ENCODE results near the gene FBXO33.

The FBXO33 gene

DNA sequence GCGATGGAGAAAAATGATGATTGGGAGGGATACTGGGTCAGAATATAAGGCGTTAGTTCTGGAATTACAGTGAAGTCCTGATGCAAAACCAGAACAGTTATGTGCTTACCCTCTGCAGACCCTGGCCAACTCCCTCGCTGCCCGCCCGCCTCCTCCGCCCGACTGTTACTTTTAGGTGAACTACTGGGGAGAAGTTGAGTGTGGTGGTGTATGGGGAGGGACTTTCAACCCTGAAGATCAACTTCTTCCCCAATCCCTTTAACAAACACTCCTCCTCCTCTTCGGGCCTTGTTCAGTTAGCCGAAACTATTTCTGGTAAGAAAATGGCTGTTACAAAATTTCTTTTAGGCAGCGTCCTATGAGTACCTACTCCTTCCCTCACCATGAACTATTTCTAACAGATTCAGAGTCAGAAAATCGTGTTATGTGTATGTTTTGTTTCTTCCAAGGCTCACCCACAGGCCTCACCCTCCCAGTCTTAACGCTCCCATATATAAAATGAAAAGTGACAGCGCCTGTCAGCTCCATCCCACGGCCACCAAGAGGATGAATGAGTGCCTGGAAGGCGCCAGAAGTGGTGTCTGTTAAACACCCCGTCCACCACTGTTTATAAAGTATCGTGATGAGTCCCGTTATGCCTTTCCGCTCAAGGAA is 1.3 kb downstream of the FBXO33 start:
- H3K27ac ChIP-seq = peak overlapping the region; percentile 89
- TF ChIP-seq, protein P1, sequence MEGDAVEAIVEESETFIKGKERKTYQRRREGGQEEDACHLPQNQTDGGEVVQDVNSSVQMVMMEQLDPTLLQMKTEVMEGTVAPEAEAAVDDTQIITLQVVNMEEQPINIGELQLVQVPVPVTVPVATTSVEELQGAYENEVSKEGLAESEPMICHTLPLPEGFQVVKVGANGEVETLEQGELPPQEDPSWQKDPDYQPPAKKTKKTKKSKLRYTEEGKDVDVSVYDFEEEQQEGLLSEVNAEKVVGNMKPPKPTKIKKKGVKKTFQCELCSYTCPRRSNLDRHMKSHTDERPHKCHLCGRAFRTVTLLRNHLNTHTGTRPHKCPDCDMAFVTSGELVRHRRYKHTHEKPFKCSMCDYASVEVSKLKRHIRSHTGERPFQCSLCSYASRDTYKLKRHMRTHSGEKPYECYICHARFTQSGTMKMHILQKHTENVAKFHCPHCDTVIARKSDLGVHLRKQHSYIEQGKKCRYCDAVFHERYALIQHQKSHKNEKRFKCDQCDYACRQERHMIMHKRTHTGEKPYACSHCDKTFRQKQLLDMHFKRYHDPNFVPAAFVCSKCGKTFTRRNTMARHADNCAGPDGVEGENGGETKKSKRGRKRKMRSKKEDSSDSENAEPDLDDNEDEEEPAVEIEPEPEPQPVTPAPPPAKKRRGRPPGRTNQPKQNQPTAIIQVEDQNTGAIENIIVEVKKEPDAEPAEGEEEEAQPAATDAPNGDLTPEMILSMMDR (conservative IDR thresholded peaks at IDR 0.05) = no peak
- TF ChIP-seq ZFX (IDR thresholded peaks at IDR 0.05) = no peak

DNA sequence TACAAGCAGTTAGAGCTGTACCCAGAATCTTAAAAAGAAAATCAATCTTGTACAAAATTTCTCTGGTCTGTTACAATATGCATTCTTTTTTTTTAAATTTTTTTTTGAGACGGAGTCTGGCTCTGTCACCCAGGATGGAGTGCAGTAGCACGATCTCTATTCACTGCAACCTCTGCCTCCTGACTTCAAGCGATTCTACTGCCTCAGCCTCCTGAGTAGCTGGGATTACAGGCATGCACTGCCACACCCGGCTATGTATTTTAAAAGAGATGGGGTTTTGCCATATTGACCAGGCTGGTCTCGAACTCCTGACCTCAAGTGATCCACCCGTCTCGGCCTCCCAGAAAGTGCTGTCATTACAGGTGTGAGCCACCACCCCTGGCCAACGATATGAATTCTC is 4.1 kb downstream of the FBXO33 start:
- H3K27ac ChIP-seq = no peak overlapping the region
- TF ChIP-seq ZFX (IDR thresholded peaks at IDR 0.05) = no peak
- TF ChIP-seq, protein P1 (conservative IDR thresholded peaks at IDR 0.05) = no peak

DNA sequence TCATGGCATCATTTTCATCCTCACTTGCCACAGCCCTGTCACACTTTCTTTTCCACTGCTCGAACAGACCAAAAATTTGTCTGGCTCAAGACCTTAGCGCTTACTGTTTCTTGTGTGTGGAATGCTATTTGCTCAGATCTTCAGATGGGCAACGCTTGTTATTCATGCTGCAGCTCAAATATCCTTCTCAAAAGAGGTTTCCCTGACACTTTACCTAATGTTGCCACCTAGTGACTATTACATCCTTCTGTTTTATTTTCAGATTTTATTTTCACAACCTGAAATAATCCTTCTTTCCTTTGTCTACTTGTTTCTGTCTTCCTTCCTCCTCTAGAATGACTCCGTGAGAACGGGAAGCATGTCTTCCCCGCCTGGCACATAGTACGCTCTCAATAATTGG is 5.6 kb downstream of the FBXO33 start:
- no peak for TF ChIP-seq ZFX (IDR thresholded peaks at IDR 0.05)
- TF ChIP-seq, protein P1 (conservative IDR thresholded peaks at IDR 0.05) = peak; percentile 54
- H3K27ac ChIP-seq = no peak overlapping the region

DNA sequence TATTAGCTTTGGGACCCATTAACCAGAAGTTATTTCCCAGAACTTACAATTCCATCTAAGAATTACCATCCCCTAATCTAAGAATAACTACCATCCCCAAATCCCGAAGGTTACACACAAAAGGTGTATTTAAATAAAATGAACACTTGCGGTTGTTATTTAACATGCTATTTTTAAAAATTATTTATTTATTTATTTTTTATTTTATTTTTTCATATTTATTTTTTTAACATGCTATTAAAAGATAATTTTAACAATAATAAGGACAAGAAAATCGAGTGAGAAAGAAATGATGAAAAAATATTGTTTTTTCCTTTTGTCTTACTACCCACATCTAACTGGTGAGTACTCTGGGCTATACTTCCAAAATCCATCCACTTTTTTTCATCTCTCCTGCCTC is 6.3 kb downstream of the FBXO33 start:
- H3K27ac ChIP-seq = no peak overlapping the region
- no peak for TF ChIP-seq ZFX (IDR thresholded peaks at IDR 0.05)
- TF ChIP-seq, protein P1 (conservative IDR thresholded peaks at IDR 0.05) = no peak

DNA sequence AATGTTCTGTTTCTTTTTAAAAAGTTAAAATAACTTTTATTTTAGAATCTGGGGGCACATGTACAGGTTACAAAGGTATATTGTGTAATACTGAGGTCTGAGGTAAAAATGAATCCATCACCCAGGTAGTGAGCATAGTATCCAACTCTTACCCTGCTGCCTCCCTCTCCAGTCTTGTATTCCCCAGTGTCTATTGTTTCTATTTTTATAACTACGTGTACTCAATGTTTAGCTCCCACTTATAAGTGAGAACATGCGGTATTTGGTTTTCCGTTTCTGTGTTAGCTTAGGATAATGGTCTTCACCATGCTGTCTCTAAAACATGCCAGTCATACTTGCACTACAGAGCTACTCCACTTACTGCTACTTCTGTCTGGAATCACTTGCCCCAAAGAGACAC is 8.4 kb downstream of the FBXO33 start:
- H3K27ac ChIP-seq = no peak overlapping the region
- TF ChIP-seq, protein P1 (conservative IDR thresholded peaks at IDR 0.05) = no peak
- no peak for TF ChIP-seq ZFX (IDR thresholded peaks at IDR 0.05)

DNA sequence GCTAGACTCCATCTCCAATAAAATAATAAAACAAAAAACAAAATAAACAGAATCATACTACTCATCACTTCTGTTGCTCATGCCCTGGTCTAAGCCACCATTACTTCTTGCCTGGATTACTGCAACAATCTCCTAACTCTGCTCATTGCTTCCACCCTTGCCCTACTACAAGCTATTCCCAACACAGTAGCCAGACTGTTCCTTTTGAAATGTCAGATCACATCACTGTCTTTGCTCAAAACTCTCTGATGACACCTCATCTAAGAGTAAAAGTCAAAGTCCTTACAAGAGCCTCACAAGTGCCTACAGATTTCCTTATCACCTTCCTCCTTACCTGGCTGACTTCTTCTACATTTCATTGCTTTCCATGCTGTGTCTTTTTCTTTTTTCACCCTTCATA is 10.0 kb downstream of the FBXO33 start:
- TF ChIP-seq, protein P1 (conservative IDR thresholded peaks at IDR 0.05) = no peak
- TF ChIP-seq ZFX (IDR thresholded peaks at IDR 0.05) = no peak
- H3K27ac ChIP-seq = no peak overlapping the region

DNA sequence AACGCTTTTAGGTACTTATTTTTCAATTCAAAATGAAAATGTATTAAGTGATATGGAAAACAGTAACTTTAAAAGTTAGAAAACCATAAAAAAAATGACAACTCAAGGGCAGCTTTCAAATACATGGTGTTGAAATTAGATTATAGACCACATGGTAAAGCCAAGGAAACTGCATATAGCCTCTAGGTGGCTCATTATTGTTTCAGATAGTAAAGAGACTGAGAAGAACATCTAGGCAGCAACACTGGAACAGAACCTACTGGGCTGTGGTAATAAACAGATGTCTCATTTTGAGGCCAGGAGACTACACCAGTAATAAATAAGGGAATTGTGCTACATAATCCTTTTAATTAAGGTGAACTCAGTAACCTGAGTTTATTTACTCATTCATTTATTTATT is 13.0 kb downstream of the FBXO33 start:
- no peak for TF ChIP-seq ZFX (IDR thresholded peaks at IDR 0.05)
- TF ChIP-seq, protein P1 (conservative IDR thresholded peaks at IDR 0.05) = peak; percentile 24
- H3K27ac ChIP-seq = no peak overlapping the region

Data from C4-2B (cell line).